GM12878 (cell line): Measurements from ENCODE around the gene ATL3.
"Not testable (repeated sequence)": the region's sequence is repeated elsewhere in the genome, so short reads cannot be mapped to it uniquely, and the experiment has no call there.

ENCODE experiments used
- BHLHE40 ChIP-seq, 2 experiments: fragments of 450-650 bp in 1 of 2; IDR thresholded peaks; 2 replicates each; pipeline ENCODE4 v1.6.1; 2011 to 2017; ENCODE audit warnings: low read depth in 2 of 2, borderline replicate concordance in 1 of 2, improper control_type of control experiment in 1 of 2, low read length in 1 of 2, mild to moderate bottlenecking in 1 of 2
- BRCA1 ChIP-seq: IDR thresholded peaks from 2 replicates; pipeline ENCODE4 v1.6.1; 2011; ENCODE audit warnings: low read depth, low read length, improper control_type of control experiment
- IKZF1 ChIP-seq: fragments of 450-650 bp; conservative IDR thresholded peaks from 2 replicates; pipeline ENCODE4 v1.6.1; 2017; ENCODE audit warnings: antibody characterized with exemption, mild to moderate bottlenecking
- JUND ChIP-seq: IDR thresholded peaks from 2 replicates; pipeline ENCODE4 v1.6.1; 2012; ENCODE audit warnings: low read depth, mild to moderate bottlenecking, low read length, improper control_type of control experiment, moderate library complexity
- LARP7 ChIP-seq: fragments of 450-650 bp; IDR thresholded peaks from 2 replicates; pipeline ENCODE4 v1.6.1; 2017; ENCODE audit warnings: mild to moderate bottlenecking
- RB1 ChIP-seq: fragments of 450-650 bp; formaldehyde crosslinking; IDR thresholded peaks from 2 replicates; pipeline ENCODE4 v1.6.1; 2017; ENCODE audit warnings: mild to moderate bottlenecking, borderline replicate concordance
- SUZ12 ChIP-seq: fragments of 200-600 bp; sonication (generic); IDR thresholded peaks from one replicate; pipeline ENCODE4 v1.6.1; 2018; ENCODE audit warnings: antibody characterized with exemption, mild to moderate bottlenecking; ENCODE audit not compliant: unreplicated experiment
- TF ChIP-seq, protein P1 (sequence below): IDR thresholded peaks from 2 replicates; pipeline ENCODE4 v1.6.1; 2011; ENCODE audit warnings: low read depth, low read length, improper control_type of control experiment, borderline replicate concordance
- TF ChIP-seq, protein P2 (sequence below): fragments of 450-650 bp; IDR thresholded peaks from 2 replicates; pipeline ENCODE4 v1.6.1; 2017; ENCODE audit warnings: mild to moderate bottlenecking
- TF ChIP-seq, protein P3 (sequence below), 3 experiments: IDR thresholded peaks in 2 of 3; conservative IDR thresholded peaks in 1 of 3; 2 replicates each; pipeline ENCODE4 v1.5.1; 2011; ENCODE audit warnings: low read depth in 3 of 3, low read length in 3 of 3, mild to moderate bottlenecking in 3 of 3, control low read depth in 2 of 3, moderate library complexity in 2 of 3, inconsistent platforms in 1 of 3, mixed read lengths in 1 of 3; ENCODE audit not compliant: control insufficient read depth in 2 of 3, insufficient read depth in 1 of 3; ENCODE audit errors: extremely low read depth in 1 of 3

DNA sequence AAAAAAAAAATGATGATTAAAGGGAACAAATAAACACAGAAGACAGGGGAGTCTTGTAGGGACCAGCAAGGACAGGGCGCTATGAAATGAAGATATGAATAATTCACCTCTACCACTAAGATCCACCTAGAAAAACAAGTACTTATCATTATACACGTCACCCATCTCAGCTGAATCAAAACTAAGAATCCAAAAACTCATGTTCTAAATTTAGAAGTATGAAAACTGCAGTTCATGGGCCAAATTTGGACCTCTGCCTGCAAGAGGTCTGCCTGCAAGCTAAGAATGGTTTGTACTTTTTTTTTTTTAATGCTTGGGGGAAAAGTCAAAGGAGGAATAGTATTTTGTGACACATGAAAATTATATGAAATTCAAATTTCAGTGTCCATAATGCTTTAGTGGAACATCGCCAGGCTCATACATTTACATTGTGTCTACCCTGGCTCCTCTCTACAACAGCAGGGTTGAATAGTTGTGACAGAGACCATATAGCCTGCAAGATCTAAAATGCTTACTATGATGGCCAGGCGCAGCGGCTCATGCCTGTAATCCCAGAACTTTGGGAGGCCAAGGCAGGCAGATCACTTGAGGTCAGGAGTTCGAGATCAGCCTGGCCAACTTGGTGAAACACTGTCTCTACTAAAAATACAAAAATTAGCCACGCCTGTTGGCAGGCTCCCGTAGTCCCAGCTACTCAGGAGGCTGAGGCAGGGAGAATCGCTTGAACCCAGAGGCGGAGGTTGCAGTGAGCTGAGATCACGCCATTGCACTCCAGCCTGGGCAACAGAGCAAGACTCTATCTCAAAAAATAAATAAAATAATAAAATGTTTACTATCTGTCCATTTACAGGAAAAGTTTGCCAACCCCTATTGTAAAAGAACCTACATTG lies 68.6 kb downstream of the ATL3 start:
- not testable (repeated sequence) for TF ChIP-seq BHLHE40 (IDR thresholded peaks at IDR 0.05; ENCODE audit: borderline replicate concordance in 1 of 2, low read depth in 2 of 2, low read length in 1 of 2); BRCA1; RB1; IKZF1; JUND; LARP7; SUZ12
- TF ChIP-seq, protein P1, sequence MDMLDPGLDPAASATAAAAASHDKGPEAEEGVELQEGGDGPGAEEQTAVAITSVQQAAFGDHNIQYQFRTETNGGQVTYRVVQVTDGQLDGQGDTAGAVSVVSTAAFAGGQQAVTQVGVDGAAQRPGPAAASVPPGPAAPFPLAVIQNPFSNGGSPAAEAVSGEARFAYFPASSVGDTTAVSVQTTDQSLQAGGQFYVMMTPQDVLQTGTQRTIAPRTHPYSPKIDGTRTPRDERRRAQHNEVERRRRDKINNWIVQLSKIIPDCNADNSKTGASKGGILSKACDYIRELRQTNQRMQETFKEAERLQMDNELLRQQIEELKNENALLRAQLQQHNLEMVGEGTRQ = not testable (repeated sequence)
- TF ChIP-seq, protein P2, sequence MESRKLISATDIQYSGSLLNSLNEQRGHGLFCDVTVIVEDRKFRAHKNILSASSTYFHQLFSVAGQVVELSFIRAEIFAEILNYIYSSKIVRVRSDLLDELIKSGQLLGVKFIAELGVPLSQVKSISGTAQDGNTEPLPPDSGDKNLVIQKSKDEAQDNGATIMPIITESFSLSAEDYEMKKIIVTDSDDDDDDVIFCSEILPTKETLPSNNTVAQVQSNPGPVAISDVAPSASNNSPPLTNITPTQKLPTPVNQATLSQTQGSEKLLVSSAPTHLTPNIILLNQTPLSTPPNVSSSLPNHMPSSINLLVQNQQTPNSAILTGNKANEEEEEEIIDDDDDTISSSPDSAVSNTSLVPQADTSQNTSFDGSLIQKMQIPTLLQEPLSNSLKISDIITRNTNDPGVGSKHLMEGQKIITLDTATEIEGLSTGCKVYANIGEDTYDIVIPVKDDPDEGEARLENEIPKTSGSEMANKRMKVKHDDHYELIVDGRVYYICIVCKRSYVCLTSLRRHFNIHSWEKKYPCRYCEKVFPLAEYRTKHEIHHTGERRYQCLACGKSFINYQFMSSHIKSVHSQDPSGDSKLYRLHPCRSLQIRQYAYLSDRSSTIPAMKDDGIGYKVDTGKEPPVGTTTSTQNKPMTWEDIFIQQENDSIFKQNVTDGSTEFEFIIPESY = not testable (repeated sequence)
- TF ChIP-seq, protein P3, sequence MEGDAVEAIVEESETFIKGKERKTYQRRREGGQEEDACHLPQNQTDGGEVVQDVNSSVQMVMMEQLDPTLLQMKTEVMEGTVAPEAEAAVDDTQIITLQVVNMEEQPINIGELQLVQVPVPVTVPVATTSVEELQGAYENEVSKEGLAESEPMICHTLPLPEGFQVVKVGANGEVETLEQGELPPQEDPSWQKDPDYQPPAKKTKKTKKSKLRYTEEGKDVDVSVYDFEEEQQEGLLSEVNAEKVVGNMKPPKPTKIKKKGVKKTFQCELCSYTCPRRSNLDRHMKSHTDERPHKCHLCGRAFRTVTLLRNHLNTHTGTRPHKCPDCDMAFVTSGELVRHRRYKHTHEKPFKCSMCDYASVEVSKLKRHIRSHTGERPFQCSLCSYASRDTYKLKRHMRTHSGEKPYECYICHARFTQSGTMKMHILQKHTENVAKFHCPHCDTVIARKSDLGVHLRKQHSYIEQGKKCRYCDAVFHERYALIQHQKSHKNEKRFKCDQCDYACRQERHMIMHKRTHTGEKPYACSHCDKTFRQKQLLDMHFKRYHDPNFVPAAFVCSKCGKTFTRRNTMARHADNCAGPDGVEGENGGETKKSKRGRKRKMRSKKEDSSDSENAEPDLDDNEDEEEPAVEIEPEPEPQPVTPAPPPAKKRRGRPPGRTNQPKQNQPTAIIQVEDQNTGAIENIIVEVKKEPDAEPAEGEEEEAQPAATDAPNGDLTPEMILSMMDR (IDR thresholded peaks at IDR 0.05 in 2 of 3, conservative IDR thresholded peaks at IDR 0.05 in 1 of 3; ENCODE audit: control insufficient read depth in 2 of 3, extremely low read depth in 1 of 3, insufficient read depth in 1 of 3, low read depth in 3 of 3, low read length in 3 of 3) = not testable (repeated sequence)
